CD14-positive monocyte (primary cell): ENCODE measurements around the gene TBC1D22A. TPM values are rescaled to one million over a fixed set of nuclear protein-coding genes. Genes with fewer than 3 reads are reported as not detected.
A peak's percentile ranks its signal among the peaks of the same experiment; 100 is the strongest.

Experiments used
- DNase-seq, 3 donors: peaks; one replicate each; pipeline ENCODE4 v3.0.0-alpha.2; 2011 to 2022
- H2AFZ ChIP-seq: 2 replicates; pipeline ENCODE4 v1.6.0; 2012; ENCODE audit warnings: mild to moderate bottlenecking, low read depth, low read length, inconsistent platforms; ENCODE audit not compliant: insufficient read depth, poor library complexity, severe bottlenecking
- H3K27ac ChIP-seq, 2 donors: 1 replicate in 1 of 2; 2 replicates in 1 of 2; pipeline ENCODE4 v1.5.1; 2012 to 2013; ENCODE audit warnings: low read length in 2 of 2, control low read depth in 1 of 2, inconsistent platforms in 1 of 2, low read depth in 1 of 2, mild to moderate bottlenecking in 1 of 2
- H3K27me3 ChIP-seq, 2 donors: one replicate each; pipeline versions ENCODE4 v1.6.0 to v1.6.1; 2011 to 2013; ENCODE audit warnings: low read length in 2 of 2; ENCODE audit not compliant: control insufficient read depth in 2 of 2, insufficient read depth in 2 of 2
- H3K36me3 ChIP-seq, 2 donors: replicated peaks in 1 of 2; 1 replicate in 1 of 2; 2 replicates in 1 of 2; pipeline versions ENCODE4 v1.5.1 to v1.6.1; 2012 to 2013; ENCODE audit warnings: low read length in 2 of 2, control low read depth in 1 of 2, inconsistent platforms in 1 of 2, mild to moderate bottlenecking in 1 of 2; ENCODE audit not compliant: insufficient read depth in 2 of 2, control insufficient read depth in 1 of 2
- H3K4me1 ChIP-seq, 2 donors: 1 replicate in 1 of 2; 2 replicates in 1 of 2; pipeline versions ENCODE4 v1.5.1 to v1.6.1; 2012 to 2013; ENCODE audit warnings: low read length in 2 of 2, control low read depth in 1 of 2, inconsistent platforms in 1 of 2, mild to moderate bottlenecking in 1 of 2, moderate library complexity in 1 of 2; ENCODE audit not compliant: insufficient read depth in 2 of 2, control insufficient read depth in 1 of 2
- H3K4me2 ChIP-seq: replicated peaks from 2 replicates; pipeline ENCODE3; 2012; ENCODE audit warnings: low read length, moderate library complexity, mild to moderate bottlenecking; ENCODE audit not compliant: poor library complexity, severe bottlenecking; ENCODE audit errors: extremely low read depth
- H3K4me3 ChIP-seq, 3 experiments: fragments of 200-600 bp in 1 of 3; sonication (generic) in 1 of 3; replicated peaks in 1 of 3; 1 replicate in 2 of 3; 2 replicates in 1 of 3; pipeline ENCODE4 v1.5.1; 2011 to 2013; ENCODE audit warnings: low read length in 3 of 3, mild to moderate bottlenecking in 3 of 3, control low read depth in 2 of 3, low read depth in 2 of 3, inconsistent platforms in 1 of 3, moderate library complexity in 1 of 3
- H3K79me2 ChIP-seq: 2 replicates; pipeline ENCODE4 v1.6.0; 2012; ENCODE audit warnings: mild to moderate bottlenecking, control low read depth, inconsistent platforms, low read length, moderate library complexity; ENCODE audit not compliant: insufficient read depth
- H3K9ac ChIP-seq: 2 replicates; pipeline ENCODE4 v1.6.0; 2017; ENCODE audit warnings: low read length, mild to moderate bottlenecking; ENCODE audit not compliant: insufficient read depth, poor library complexity, severe bottlenecking
- H3K9me3 ChIP-seq, 2 donors: replicated peaks in 1 of 2; 1 replicate in 1 of 2; 2 replicates in 1 of 2; pipeline versions ENCODE4 v1.5.1 to v1.6.1; 2012 to 2013; ENCODE audit warnings: low read length in 2 of 2, control low read depth in 1 of 2; ENCODE audit not compliant: control insufficient read depth in 1 of 2, insufficient read depth in 1 of 2
- H4K20me1 ChIP-seq: 2 replicates; pipeline ENCODE4 v1.6.0; 2012; ENCODE audit warnings: mild to moderate bottlenecking, low read length, control low read depth, moderate library complexity; ENCODE audit not compliant: insufficient read depth
- H3K27ac Mint-ChIP-seq, 7 donors: one replicate each; pipeline ENCODE4 v1.8.0; 2020; ENCODE audit warnings: mild to moderate bottlenecking in 7 of 7, mixed read lengths in 7 of 7, moderate library complexity in 6 of 7, inconsistent platforms in 2 of 7
- H3K27me3 Mint-ChIP-seq, 3 donors: one replicate each; pipeline ENCODE4 v1.8.0; 2021 to 2022; ENCODE audit warnings: low read depth in 3 of 3, mild to moderate bottlenecking in 3 of 3, mixed read lengths in 3 of 3, moderate library complexity in 3 of 3, inconsistent platforms in 1 of 3
- H3K36me3 Mint-ChIP-seq, 2 donors: one replicate each; pipeline ENCODE4 v1.8.0; 2020; ENCODE audit warnings: mixed read lengths in 2 of 2, inconsistent platforms in 1 of 2, mild to moderate bottlenecking in 1 of 2
- H3K4me1 Mint-ChIP-seq: one replicate; pipeline ENCODE4 v1.8.0; 2020; ENCODE audit warnings: mild to moderate bottlenecking, mixed read lengths
- H3K4me3 Mint-ChIP-seq, 2 donors: one replicate each; pipeline ENCODE4 v1.8.0; 2020; ENCODE audit warnings: mild to moderate bottlenecking in 2 of 2, mixed read lengths in 2 of 2, moderate library complexity in 1 of 2
- H3K9me3 Mint-ChIP-seq, 7 donors: one replicate each; pipeline ENCODE4 v1.8.0; 2020 to 2022; ENCODE audit warnings: mixed read lengths in 7 of 7, mild to moderate bottlenecking in 6 of 7, moderate library complexity in 6 of 7, inconsistent platforms in 2 of 7
- WGBS: methylation state at CpG from one replicate; pipeline ENCODE4 v1.1.5; 2013; ENCODE audit warnings: missing lambda C conversion rate; ENCODE audit not compliant: insufficient coverage; 5-methylcytosine and 5-hydroxymethylcytosine counted together
- intact Hi-C, 2 donors: fragments of 100-400 bp; cut with micrococcal nuclease; formaldehyde crosslinking; loops; one replicate each; pipeline versions ENCODE4 v1.15.0 to v1.15.1; 2023
- polyA plus RNA-seq, 3 donors: library from polyadenylated mRNA; depleted of rRNA in 1 of 3; unstranded in 2 of 3; stranded (reverse) in 1 of 3; fragments of 300-500 nt in 2 of 3; fragments of >200 nt in 1 of 3; fragmentation: Illumina TruSeq in 2 of 3; gene quantifications; 1 replicate in 2 of 3; 2 replicates in 1 of 3; pipeline ENCODE4 v1.2.3, GENCODE V29; 2012 to 2021
- TF ChIP-seq, protein P1 (sequence below): fragments of 200-600 bp; IDR thresholded peaks from one replicate; pipeline ENCODE4 v1.8.0; 2022; ENCODE audit warnings: antibody characterized with exemption, mild to moderate bottlenecking

The TBC1D22A gene
- polyA plus RNA-seq, 3 donors, result 25.9 to 36.2 (median 29.5) TPM

DNA sequence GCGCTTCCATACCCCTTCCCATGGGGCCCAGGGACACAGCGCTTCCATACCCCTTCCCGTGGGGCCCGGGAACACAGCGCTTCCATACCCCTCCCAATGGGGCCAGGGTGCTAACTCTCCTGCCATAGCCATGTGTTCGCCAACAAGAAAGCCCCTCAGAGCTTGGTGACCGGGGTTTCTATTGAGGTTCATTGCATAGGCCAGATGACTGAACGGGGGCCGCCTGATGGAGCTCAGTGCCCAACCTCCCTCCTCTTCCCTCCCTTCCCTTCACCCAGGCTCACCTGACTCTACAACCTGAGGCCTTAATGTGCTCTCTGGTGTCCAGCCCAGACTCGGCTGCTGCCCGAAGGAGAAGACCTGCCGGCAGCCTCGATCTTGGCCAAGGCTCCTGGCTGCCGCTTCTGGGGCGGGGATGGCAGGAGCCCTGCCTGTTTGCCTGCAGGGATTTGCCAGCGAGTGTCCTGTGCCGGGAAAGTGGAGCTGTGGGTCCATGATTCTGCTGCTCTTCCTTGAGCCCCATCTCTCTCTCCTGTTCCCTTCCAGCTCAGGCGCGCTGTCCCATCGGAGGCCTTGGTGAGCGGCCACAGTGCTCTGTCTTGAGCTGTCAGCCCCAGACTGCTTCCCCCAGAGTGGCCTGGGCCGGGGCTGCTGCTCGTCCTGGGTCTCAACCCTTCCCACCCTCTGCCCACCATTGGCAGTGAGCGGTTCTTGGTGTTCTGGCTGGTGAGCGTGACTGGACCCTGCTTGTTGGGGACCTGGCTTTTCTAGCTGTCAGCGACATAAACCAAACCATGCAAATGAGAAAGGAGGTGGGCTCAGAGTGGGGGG lies 267.0 kb downstream of the TBC1D22A start:
- Histone ChIP-seq H3K9me3 (no peaks in the 10 kb centered on the region), H3K79me2 (no peaks in the 10 kb centered on the region), H2AFZ (no peak overlapping the region), H3K27ac (no peak overlapping the region), H3K27me3 (no peaks in the 10 kb centered on the region), H3K9ac (no peak overlapping the region), H3K4me1 (no peaks in the 10 kb centered on the region), H3K36me3 (peaks cover 5 to 25% of the 10 kb centered on the region in 2 donors), H4K20me1 (peaks cover 84% of the 10 kb centered on the region), H3K4me2 (no peak overlapping the region), H3K4me3 (no peak overlapping the region)
- TF ChIP-seq, protein P1, sequence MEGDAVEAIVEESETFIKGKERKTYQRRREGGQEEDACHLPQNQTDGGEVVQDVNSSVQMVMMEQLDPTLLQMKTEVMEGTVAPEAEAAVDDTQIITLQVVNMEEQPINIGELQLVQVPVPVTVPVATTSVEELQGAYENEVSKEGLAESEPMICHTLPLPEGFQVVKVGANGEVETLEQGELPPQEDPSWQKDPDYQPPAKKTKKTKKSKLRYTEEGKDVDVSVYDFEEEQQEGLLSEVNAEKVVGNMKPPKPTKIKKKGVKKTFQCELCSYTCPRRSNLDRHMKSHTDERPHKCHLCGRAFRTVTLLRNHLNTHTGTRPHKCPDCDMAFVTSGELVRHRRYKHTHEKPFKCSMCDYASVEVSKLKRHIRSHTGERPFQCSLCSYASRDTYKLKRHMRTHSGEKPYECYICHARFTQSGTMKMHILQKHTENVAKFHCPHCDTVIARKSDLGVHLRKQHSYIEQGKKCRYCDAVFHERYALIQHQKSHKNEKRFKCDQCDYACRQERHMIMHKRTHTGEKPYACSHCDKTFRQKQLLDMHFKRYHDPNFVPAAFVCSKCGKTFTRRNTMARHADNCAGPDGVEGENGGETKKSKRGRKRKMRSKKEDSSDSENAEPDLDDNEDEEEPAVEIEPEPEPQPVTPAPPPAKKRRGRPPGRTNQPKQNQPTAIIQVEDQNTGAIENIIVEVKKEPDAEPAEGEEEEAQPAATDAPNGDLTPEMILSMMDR, result no peak
- Mint-ChIP-seq H3K4me3 (no peak overlapping the region), H3K4me1 (no peaks in the 10 kb centered on the region), H3K27ac (no peak overlapping the region), H3K27me3 (peaks cover 0 to 3% (median 0%) of the 10 kb centered on the region in 3 donors), H3K36me3 (peaks cover 17 to 22% of the 10 kb centered on the region in 2 donors), H3K9me3 (peaks cover 0 to 2% (median 0%) of the 10 kb centered on the region in 7 donors)
- WGBS, result 89% methylated on average over 22 of the region's 26 CpGs
- no peak for DNase-seq
- intact Hi-C loops, result no loop called here

DNA sequence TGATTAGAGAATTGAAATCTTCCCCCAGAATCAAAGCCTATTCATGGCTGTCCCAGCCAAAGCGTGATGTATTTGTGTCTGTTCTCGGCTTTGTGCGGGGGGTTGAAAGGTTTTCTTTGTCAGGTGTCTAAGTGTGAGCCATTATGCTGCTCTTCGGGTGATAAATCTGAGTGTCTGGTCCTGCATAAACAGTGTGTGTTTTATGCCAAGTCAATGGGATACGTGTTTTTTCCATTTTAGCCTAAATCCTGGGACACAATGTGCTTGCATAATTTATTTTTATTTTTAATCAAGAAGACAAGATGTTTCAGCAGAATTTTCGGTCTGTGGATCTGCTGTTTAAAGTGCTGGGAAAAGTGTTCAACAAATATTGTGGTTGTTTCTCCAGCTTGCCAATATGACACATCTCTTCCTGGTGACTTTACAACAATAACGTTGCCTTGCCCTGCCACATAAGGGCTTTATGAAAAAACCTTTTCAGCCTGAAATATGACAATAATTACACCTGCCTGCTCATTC lies 267.8 kb downstream of the TBC1D22A start:
- H3K9ac ChIP-seq, result no peak overlapping the region
- WGBS, result 92% methylated on average over 2 of the region's 7 CpGs
- H3K9me3 ChIP-seq, result no peaks in the 10 kb centered on the region
- no peak overlapping the region for H3K4me3 Mint-ChIP-seq
- peaks cover 21 to 27% of the 10 kb centered on the region in 2 donors for H3K36me3 Mint-ChIP-seq
- no peak overlapping the region for H3K4me3 ChIP-seq
- H3K27ac ChIP-seq, result no peak overlapping the region
- no peaks in the 10 kb centered on the region for H3K79me2 ChIP-seq
- intact Hi-C loops, result no loop called here
- peaks cover 0 to 3% (median 0%) of the 10 kb centered on the region in 3 donors for H3K27me3 Mint-ChIP-seq
- no peak overlapping the region for H3K4me2 ChIP-seq
- H3K4me1 Mint-ChIP-seq, result no peaks in the 10 kb centered on the region
- peaks cover 90% of the 10 kb centered on the region for H4K20me1 ChIP-seq
- peaks cover 0 to 2% (median 0%) of the 10 kb centered on the region in 7 donors for H3K9me3 Mint-ChIP-seq
- H3K36me3 ChIP-seq, result peaks cover 5 to 30% of the 10 kb centered on the region in 2 donors
- TF ChIP-seq, protein P1, result no peak
- H3K4me1 ChIP-seq, result no peaks in the 10 kb centered on the region
- H3K27me3 ChIP-seq, result no peaks in the 10 kb centered on the region
- DNase-seq, result no peak
- H3K27ac Mint-ChIP-seq, result peak overlapping the region in 1 of 7 donors; percentile 62
- H2AFZ ChIP-seq, result no peak overlapping the region
